CD4-positive, alpha-beta T cell treated with Interleukin-4 for 4 hours (primary cell): Measurements from ENCODE around the gene LRPPRC.

ENCODE experiments used
- DNase-seq: peaks from one replicate; pipeline ENCODE4 v3.0.0-alpha.2; 2020

Gene LRPPRC

DNA sequence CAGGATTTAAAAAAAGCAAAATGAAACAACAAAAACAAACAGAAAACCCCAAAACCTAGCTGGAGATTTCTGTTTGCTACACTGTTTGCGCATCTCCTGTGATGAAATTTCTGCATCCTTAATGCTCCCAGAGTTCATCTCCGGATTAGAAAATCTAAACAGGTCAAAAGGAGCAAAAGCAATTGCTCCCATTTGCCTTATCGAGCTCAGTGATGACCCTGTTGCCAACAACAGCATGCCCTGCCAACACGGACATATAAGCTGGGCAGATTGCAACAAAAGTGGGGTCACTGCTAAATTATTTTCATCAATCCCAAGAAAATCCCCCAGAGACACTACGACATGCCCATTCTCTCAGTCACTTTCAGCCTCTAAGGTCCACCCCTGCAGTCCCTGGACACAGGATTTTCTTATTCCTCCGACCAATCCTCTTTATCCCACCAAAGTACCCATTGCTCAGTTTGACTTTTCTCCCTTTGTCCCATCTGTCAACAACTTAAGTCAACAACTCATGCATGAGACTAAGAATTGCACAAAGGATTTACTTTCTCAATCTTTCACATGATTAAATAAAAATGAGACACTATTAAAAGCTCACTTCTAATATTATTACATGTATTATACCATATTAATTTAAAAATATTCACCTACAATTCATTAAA, 89.2 kb downstream of the LRPPRC start:
- DNase-seq: no peak

- no peak for DNase-seq
Measured at GRCh38 chr2:43905871-43906270, 89.9 kb downstream of the LRPPRC start.

DNA sequence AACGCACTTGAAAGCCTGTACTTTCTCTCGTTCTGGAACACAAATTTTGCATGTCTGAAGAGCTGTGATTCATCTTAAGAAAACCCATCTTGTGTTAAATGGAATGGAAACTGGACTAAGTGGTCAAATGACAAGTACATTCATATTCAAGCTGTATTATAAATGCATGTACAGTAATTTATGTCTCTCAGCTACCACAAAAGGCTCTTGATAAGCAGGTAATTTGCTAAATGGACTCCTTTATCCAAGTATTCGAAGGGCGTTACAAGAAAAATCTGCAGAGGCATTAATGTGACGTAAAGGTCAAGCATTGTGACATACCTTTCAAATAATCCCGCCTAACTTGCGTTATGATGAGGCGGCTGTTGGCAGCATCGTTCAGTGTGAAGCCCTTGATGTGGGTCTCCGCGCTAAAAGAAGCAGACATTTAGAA, 90.4 kb downstream of the LRPPRC start:
- no peak for DNase-seq

DNA sequence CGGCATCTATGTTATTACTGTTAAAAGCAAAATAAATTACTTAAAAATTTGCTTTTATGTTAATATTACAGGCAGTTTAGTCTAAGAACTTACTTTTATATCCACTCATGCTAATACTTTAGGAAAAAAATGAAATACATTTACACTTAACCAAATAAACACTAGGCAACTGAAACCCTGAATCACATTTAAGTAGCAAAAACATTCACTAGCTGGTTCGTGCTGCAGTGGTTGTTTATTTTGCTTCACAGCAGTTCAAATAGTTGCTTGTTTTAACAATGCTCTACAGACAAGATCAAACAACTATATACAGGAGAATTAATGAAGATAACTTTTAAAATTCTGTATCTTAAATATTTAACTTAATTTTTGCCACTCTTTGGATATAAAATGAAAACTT, 96.2 kb downstream of the LRPPRC start:
- no peak for DNase-seq

- DNase-seq: no peak
Measured at GRCh38 chr2:43898838-43899346, 96.9 kb downstream of the LRPPRC start.

DNA sequence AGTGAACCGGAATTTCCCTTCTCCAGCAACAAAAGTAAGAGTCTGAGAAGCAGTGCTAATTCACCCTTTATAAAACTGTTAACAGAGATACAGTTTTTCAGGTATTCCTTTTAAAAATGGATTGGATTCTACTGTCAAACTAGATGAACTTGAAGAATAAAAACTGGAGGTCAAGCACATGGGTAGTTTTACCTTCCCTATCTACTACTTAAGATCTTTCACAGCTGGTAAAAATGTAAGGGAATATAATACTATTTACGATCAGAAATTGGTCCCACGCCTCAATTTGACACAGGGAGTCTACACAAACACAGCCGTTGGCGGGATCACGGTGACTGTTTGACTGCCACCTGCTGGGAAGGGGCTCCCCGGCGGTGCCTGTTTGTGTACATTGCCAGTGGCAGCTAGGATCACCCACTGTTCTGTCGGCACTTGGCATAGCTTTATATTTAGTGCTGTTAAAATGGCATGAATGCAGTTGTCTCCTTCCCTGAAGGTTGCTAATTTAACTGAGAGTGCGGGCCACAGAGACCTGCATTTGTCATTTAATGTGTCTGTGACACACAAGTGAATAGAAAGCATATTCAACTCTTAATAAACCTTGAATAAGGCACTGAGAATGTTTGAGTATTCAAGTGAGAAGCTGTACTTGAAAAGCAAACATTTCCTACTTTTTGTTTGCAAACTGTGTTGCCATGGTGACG, 97.5 kb downstream of the LRPPRC start:
- no peak for DNase-seq

GRCh38 chr2:43897492-43897891, 98.3 kb downstream of the LRPPRC start:
- DNase-seq: no peak

- DNase-seq: no peak
Measured at GRCh38 chr2:43896906-43897305, 98.9 kb downstream of the LRPPRC start.

- DNase-seq: no peak
Measured at GRCh38 chr2:43894743-43895142, 101.0 kb downstream of the LRPPRC start.

- DNase-seq: no peak
Measured at GRCh38 chr2:43890855-43891254, 104.9 kb downstream of the LRPPRC start.

GRCh38 chr2:43889416-43889815, 106.4 kb downstream of the LRPPRC start:
- no peak for DNase-seq

- no peak for DNase-seq
Measured at GRCh38 chr2:43887176-43887575, 108.6 kb downstream of the LRPPRC start.

DNA sequence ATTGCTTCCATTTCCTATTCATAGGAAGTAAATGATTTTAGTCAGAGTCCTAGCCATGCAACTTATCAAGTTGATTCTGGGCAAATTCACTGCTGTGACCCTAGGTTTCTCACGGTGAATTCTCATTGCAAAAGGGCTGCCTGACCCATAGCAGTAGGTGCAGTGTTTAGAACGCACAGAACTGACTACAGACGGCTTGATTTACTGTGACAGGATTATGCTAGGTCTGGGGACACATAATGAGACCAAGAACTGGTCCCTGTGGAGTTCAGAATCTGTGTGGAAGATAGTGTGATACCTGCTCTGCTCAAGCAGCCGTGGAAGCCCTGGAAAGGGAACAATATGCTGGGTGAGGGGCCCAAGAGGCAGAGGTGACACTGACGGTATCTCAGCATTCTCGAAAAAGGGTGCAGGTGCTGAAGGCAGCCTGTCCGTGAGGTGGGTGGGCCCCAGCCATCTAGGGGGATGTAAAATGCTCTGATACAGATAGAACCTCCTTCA, 110.6 kb downstream of the LRPPRC start:
- DNase-seq: no peak

GRCh38 chr2:43884689-43885088, 111.1 kb downstream of the LRPPRC start:
- DNase-seq: no peak

GRCh38 chr2:43882312-43882711, 113.5 kb downstream of the LRPPRC start:
- DNase-seq: no peak

DNA sequence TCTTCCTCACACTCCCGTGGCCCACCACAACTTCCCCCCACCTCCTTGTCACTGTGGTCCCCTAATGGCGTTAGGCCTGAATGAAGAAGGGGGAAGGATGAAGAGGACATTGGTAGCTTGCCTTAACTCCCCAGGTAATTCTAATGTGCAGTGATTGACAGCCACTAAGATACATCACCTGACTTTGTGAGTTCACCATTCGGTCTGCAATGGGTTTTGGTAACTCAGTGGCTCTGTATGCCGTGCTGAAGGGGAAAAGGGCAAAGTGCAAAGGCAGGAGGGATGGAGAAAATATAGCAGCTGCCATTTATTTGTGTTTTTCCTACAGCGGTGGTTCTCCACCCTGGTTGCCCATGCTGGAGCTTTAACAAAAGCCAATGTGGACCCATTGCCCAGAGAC, 114.8 kb downstream of the LRPPRC start:
- DNase-seq: no peak

DNA sequence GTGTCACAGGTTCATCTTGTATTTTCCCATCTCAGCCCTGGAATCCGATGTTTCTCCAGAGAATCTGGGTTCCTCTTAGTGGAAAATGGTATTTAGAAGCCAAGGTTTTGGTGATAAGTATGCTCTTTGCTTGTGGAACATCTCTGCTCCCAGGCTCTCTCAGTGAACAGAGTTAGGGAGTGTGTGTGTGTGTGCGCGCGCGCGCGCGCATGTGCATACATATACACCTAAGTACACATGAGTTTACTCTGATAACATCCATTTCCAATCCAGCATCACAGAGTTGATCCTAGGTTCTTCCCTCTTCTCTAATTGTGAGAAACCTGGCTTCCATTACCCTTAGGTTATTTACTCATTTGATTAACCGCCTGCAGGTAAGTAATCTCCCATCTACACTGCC, 115.3 kb downstream of the LRPPRC start:
- no peak for DNase-seq

DNA sequence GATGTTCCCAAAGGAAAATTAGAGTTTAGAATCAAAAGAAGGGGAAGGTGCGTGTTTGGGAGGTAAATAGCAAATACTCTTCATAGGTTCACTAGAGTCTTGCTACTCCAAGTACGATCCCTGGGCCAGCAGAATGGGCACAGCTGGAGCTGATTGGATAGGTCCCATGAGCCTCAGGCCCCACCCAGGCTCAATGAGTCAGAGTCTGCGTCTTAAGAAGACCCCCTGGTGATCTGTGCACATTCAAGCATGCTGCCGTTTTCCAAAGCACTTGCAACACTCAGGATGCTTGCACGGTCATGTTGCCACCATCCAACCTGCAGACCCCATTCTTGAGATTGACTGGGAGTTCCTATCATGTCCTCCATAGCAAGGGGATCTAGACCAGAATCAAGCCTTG, 116.5 kb downstream of the LRPPRC start:
- DNase-seq: no peak

DNA sequence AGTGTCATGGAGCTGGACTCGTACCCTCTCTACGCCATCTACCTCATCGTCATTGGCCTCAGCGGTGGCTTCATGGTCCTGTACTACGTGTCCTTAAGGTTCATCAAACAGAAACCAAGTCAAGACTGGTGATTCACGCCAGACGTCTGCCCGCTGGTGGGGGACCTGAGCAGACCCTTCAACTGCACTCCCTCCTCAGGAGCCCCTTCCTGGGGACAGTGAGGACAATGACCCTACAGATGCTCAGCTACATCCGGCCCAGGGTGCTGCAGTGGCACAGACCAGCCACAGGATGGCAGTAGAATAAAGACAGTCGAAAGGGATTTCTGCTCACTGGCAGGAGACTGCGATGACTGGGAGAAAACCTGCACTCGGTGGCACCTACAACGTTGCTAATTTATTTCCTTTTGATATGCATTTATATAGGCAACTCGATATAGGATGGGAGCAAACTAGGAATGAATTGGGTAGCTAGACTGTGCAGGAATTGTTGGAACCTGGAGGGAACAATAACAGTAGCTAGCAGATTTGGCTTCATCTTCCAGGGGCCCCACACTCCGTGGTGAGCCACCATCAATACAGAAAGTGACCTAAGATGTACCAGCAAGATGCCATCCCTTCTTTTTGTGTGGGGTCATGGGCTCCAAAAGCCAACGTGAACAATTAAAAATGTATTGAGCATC, 117.9 kb downstream of the LRPPRC start:
- DNase-seq: peak; percentile 54

DNA sequence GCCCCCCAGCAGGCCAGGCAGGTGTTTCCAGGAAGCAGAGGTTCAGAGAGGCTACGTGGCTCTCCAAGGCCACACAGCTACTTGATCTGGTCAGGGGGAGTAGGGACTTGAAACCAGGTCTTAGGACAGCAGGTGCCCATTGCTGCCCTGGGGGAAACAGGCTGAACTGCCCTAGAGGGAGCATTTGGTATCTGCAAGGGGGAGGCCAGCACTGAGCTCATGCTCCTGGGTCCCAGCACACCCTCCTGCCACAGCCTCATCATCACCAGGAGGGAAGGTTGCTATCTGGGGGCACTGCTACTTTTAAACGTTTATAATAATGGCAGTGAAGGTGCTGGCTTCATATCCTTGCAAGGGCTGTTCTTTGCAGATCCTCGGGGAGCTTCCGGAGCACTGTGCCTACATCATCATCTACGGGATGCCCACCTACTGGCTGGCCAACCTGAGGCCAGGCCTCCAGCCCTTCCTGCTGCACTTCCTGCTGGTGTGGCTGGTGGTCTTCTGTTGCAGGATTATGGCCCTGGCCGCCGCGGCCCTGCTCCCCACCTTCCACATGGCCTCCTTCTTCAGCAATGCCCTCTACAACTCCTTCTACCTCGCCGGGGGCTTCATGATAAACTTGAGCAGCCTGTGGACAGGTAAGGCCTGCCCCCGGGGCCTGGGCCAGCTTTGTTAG, 120.9 kb downstream of the LRPPRC start:
- no peak for DNase-seq

DNA sequence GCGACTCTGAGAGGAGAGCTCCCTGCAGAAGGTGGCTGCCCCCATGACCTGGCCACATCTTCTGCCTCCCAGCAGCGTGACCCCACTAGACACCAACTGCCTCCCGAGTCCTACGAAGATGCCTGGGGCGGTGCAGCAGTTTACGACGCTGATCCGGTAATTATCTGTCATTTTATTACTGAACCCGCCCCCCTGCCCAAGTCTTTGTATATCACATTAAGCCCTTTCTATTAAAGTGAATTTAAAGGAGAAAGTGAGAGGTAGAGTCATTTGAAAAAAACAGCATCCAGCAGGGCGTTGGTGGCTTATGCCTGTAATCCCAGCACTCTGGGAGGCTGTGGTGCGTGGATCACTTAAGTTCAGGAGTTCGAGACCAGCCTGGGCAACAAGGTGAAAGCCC, 123.6 kb downstream of the LRPPRC start:
- no peak for DNase-seq

GRCh38 chr2:43855292-43855691, 140.5 kb downstream of the LRPPRC start:
- DNase-seq: no peak

DNA sequence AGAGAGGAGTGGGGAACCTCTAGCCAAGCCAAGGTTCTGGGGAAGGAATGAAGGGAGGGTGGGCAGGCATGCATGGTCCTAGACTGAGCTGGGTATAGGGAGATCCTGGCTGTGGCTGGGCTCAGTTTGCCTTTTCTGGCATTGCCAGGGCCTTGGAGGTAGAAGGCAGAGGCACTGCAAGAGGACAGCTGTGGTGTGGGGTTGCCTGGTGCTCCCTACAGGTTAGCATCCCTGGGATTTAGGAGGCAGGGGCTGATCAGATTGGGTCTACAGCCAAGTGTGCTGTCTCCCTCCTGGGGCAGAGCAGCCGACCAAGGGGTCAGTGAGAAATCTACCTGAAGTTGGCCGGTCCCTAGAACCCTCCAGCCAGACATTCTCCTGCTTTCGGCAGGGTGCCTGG, 141.1 kb downstream of the LRPPRC start:
- no peak for DNase-seq
